Measurements from ENCODE around the gene MFAP3L.
"Not testable (repeated sequence)": the region's sequence is repeated elsewhere in the genome, so short reads cannot be mapped to it uniquely, and the experiment has no call there.

The MFAP3L gene

GRCh38 chr4:169957785-169958184 is 68.4 kb downstream of the MFAP3L start:
- intact Hi-C loops (cut with micrococcal nuclease): no loop called here
- no peak overlapping the region for H3K4me3 Mint-ChIP-seq
- peaks cover 83% of the 10 kb centered on the region for H3K27me3 Mint-ChIP-seq
- no peak overlapping the region for H3K27ac Mint-ChIP-seq
- no peaks in the 10 kb centered on the region for H3K9me3 Mint-ChIP-seq
- no peaks in the 10 kb centered on the region for H3K36me3 Mint-ChIP-seq (ENCODE audit: low read depth)
- peaks cover 9% of the 10 kb centered on the region for H3K4me1 Mint-ChIP-seq (ENCODE audit: low read depth)

GRCh38 chr4:169956091-169956843 is 69.9 kb downstream of the MFAP3L start:
- Mint-ChIP-seq H3K4me3 (no peak overlapping the region), H3K36me3 (ENCODE audit: low read depth) (no peaks in the 10 kb centered on the region), H3K4me1 (ENCODE audit: low read depth) (peaks cover 12% of the 10 kb centered on the region), H3K27me3 (peaks cover 79% of the 10 kb centered on the region), H3K9me3 (no peaks in the 10 kb centered on the region), H3K27ac (no peak overlapping the region)
- intact Hi-C loops (cut with micrococcal nuclease): no loop called here

- Mint-ChIP-seq H3K4me3 (no peak overlapping the region), H3K27me3 (peaks cover 81% of the 10 kb centered on the region), H3K27ac (no peak overlapping the region), H3K9me3 (no peaks in the 10 kb centered on the region), H3K36me3 (ENCODE audit: low read depth) (no peaks in the 10 kb centered on the region), H3K4me1 (ENCODE audit: low read depth) (peaks cover 12% of the 10 kb centered on the region)
- intact Hi-C loops (cut with micrococcal nuclease): no loop called here
Observed at GRCh38 chr4:169955521-169955920, 70.7 kb downstream of the MFAP3L start.

- no peak overlapping the region for H3K4me3 Mint-ChIP-seq
Observed at GRCh38 chr4:169952236-169953002, 73.8 kb downstream of the MFAP3L start.

GRCh38 chr4:169948271-169948670 is 77.9 kb downstream of the MFAP3L start:
- Mint-ChIP-seq H3K27ac (no peak overlapping the region), H3K9me3 (no peaks in the 10 kb centered on the region), H3K27me3 (peaks cover 77% of the 10 kb centered on the region), H3K36me3 (ENCODE audit: low read depth) (no peaks in the 10 kb centered on the region), H3K4me3 (no peak overlapping the region), H3K4me1 (ENCODE audit: low read depth) (peaks cover 8% of the 10 kb centered on the region)
- intact Hi-C loops (cut with micrococcal nuclease): loop anchor here (5.0 kb wide), 1 partner anchor 79 kb away; the partner anchor contains the start of gene MFAP3L

More at GRCh38 chr4:169952236-169953002, 73.8 kb downstream of the MFAP3L start:
- peaks cover 12% of the 10 kb centered on the region for H3K4me1 Mint-ChIP-seq (ENCODE audit: low read depth)
- H3K36me3 Mint-ChIP-seq (ENCODE audit: low read depth): no peaks in the 10 kb centered on the region
- H3K27ac Mint-ChIP-seq: no peak overlapping the region
- H3K9me3 Mint-ChIP-seq: no peaks in the 10 kb centered on the region
- intact Hi-C loops (cut with micrococcal nuclease): no loop called here
- peaks cover 77% of the 10 kb centered on the region for H3K27me3 Mint-ChIP-seq

GRCh38 chr4:169945636-169946035 is 80.6 kb downstream of the MFAP3L start:
- intact Hi-C loops (cut with micrococcal nuclease): loop anchor here (5.0 kb wide), 1 partner anchor 82 kb away; the partner anchor contains the start of gene MFAP3L
- no peak overlapping the region for H3K4me3 Mint-ChIP-seq
- no peaks in the 10 kb centered on the region for H3K4me1 Mint-ChIP-seq (ENCODE audit: low read depth)
- no peaks in the 10 kb centered on the region for H3K36me3 Mint-ChIP-seq (ENCODE audit: low read depth)
- peaks cover 89% of the 10 kb centered on the region for H3K27me3 Mint-ChIP-seq
- H3K9me3 Mint-ChIP-seq: peaks cover 13% of the 10 kb centered on the region
- H3K27ac Mint-ChIP-seq: no peak overlapping the region

- H3K27ac Mint-ChIP-seq; intact Hi-C loops (cut with micrococcal nuclease); H3K4me3 Mint-ChIP-seq; H3K4me1 Mint-ChIP-seq (ENCODE audit: low read depth); H3K36me3 Mint-ChIP-seq (ENCODE audit: low read depth): not testable (repeated sequence)
- H3K27me3 Mint-ChIP-seq: peaks cover 84% of the 10 kb centered on the region
- H3K9me3 Mint-ChIP-seq: peaks cover 24% of the 10 kb centered on the region
Observed at GRCh38 chr4:169943601-169944000, 82.6 kb downstream of the MFAP3L start.

- H3K27me3 Mint-ChIP-seq: peaks cover 74% of the 10 kb centered on the region
- peaks cover 24% of the 10 kb centered on the region for H3K9me3 Mint-ChIP-seq
- H3K27ac Mint-ChIP-seq: no peak overlapping the region
- no peak overlapping the region for H3K4me3 Mint-ChIP-seq
- H3K36me3 Mint-ChIP-seq (ENCODE audit: low read depth): no peaks in the 10 kb centered on the region
- intact Hi-C loops (cut with micrococcal nuclease): no loop called here
- no peaks in the 10 kb centered on the region for H3K4me1 Mint-ChIP-seq (ENCODE audit: low read depth)
Observed at GRCh38 chr4:169941141-169941540, 85.1 kb downstream of the MFAP3L start.

- Mint-ChIP-seq H3K4me1 (ENCODE audit: low read depth) (no peaks in the 10 kb centered on the region), H3K9me3 (peaks cover 24% of the 10 kb centered on the region), H3K4me3 (no peak overlapping the region), H3K27me3 (peaks cover 69% of the 10 kb centered on the region), H3K36me3 (ENCODE audit: low read depth) (no peaks in the 10 kb centered on the region), H3K27ac (no peak overlapping the region)
- intact Hi-C loops (cut with micrococcal nuclease): no loop called here
Observed at GRCh38 chr4:169940460-169940859, 85.7 kb downstream of the MFAP3L start.

Data from dendritic cell treated with granulocyte-macrophage colony-stimulating factor and Interleukin-4, amounts not matched to agents 40 ng/mL and 50 ng/mL, for 4 days (primary cell).